Panc1 (cell line): ENCODE results near the gene PDYN. TPM values are rescaled to one million over a fixed set of nuclear protein-coding genes. Genes with fewer than 3 reads are reported as not detected.

ENCODE experiments used
- ATAC-seq: fragments of 200-7000 bp; cut with Tn5 transposase; 2 replicates; pipeline ENCODE4 v1.9.1; 2020; ENCODE audit warnings: mild to moderate bottlenecking, moderate library complexity
- BruUV-seq: library from RNA; stranded (reverse); fragments of 400-500 nt; replicated peaks from 2 replicates; lab custom pipeline; 2021; lab: Mats Ljungman, UMichigan
- CTCF ChIA-PET: fragments of 300-600 bp; sonication (Branson Sonifier 250); formaldehyde crosslinking; loops from one replicate; lab custom pipeline; 2022; ENCODE audit warnings: antibody characterized with exemption; lab: Charles Lee
- POLR2A ChIA-PET: fragments of 300-600 bp; sonication (Branson Sonifier 250); formaldehyde crosslinking; loops from one replicate; lab custom pipeline; 2022; ENCODE audit warnings: antibody characterized with exemption; lab: Charles Lee
- DNase-seq: peaks from one replicate; pipeline ENCODE4 v3.0.0-alpha.2; 2010; ENCODE audit warnings: low read depth, low spot score
- H3K27ac ChIP-seq: 2 replicates; pipeline ENCODE4 v1.5.1; 2011; ENCODE audit warnings: mild to moderate bottlenecking, low read length, inconsistent platforms
- H3K27me3 ChIP-seq: fragments of 200-500 bp; sonication (Bioruptor generic); 2 replicates; pipeline ENCODE4 v1.6.0; 2014; ENCODE audit warnings: low read length, inconsistent platforms; ENCODE audit not compliant: control insufficient read depth, insufficient read depth
- H3K36me3 ChIP-seq: fragments of 200-500 bp; sonication (Bioruptor generic); 2 replicates; pipeline ENCODE4 v1.5.1; 2014; ENCODE audit warnings: inconsistent platforms, mild to moderate bottlenecking, low read length, moderate library complexity; ENCODE audit not compliant: control insufficient read depth, insufficient read depth
- H3K4me1 ChIP-seq: 2 replicates; pipeline ENCODE4 v1.5.1; 2011; ENCODE audit warnings: inconsistent platforms, mild to moderate bottlenecking, low read length, moderate library complexity; ENCODE audit not compliant: control insufficient read depth, insufficient read depth
- H3K4me3 ChIP-seq, 2 experiments: 2 replicates each; pipeline ENCODE4 v1.5.1; 2011 to 2012; ENCODE audit warnings: low read depth in 2 of 2, low read length in 2 of 2, mild to moderate bottlenecking in 2 of 2, inconsistent platforms in 1 of 2, moderate library complexity in 1 of 2
- H3K9me3 ChIP-seq: fragments of 200-500 bp; sonication (Bioruptor generic); 2 replicates; pipeline ENCODE4 v1.5.1; 2014; ENCODE audit warnings: low read depth, mild to moderate bottlenecking, inconsistent platforms, low read length, moderate library complexity; ENCODE audit not compliant: control insufficient read depth, insufficient read depth
- CTCF ChIP-seq: fragments of 450-650 bp; IDR thresholded peaks from 2 replicates; pipeline ENCODE4 v1.5.1; 2017; ENCODE audit warnings: mild to moderate bottlenecking
- POLR2AphosphoS5 ChIP-seq: IDR thresholded peaks from 2 replicates; pipeline ENCODE4 v1.6.1; 2012; ENCODE audit warnings: mild to moderate bottlenecking, low read depth, low read length, moderate library complexity
- REST ChIP-seq, 2 experiments: IDR thresholded peaks; 2 replicates each; pipeline ENCODE4 v1.6.1; 2011 to 2012; ENCODE audit warnings: low read depth in 2 of 2, control low read depth in 1 of 2, low read length in 1 of 2, mild to moderate bottlenecking in 1 of 2, moderate library complexity in 1 of 2; ENCODE audit not compliant: insufficient read depth in 1 of 2
- SIN3A ChIP-seq: IDR thresholded peaks from 2 replicates; pipeline ENCODE4 v1.6.1; 2012; ENCODE audit warnings: low read depth, mild to moderate bottlenecking, low read length, moderate library complexity, borderline replicate concordance; ENCODE audit not compliant: insufficient read depth
- TCF7L2 ChIP-seq: IDR thresholded peaks from 2 replicates; pipeline ENCODE4 v1.6.1; 2011; ENCODE audit warnings: mild to moderate bottlenecking, low read depth, low read length, inconsistent platforms
- in situ Hi-C: cut with HindIII; loops from 2 replicates; pipeline ENCODE4 v1.10.0; 2016; ENCODE audit warnings: low sequenced_read_pairs, low pct_unique_long_range_greater_than_20kb
- intact Hi-C: fragments of 100-400 bp; cut with micrococcal nuclease; formaldehyde crosslinking; loops from one replicate; pipeline ENCODE4 v1.10.0; 2022; ENCODE audit not compliant: unreplicated experiment
- total RNA-seq: library from RNA; stranded (reverse); gene quantifications from one replicate; pipeline ENCODE4 v1.2.1, GENCODE V29; 2021; ENCODE audit not compliant: unreplicated experiment

The PDYN gene
- total RNA-seq, 1 experiment from 2014 or later = not detected

GRCh38 chr20:1958426-1958825 is 35.4 kb downstream of the PDYN start:
- H3K27ac ChIP-seq = no peak overlapping the region
- ChIA-PET POLR2A (no interaction called here), CTCF (no interaction called here)
- intact Hi-C loops (no loop called here), in situ Hi-C loops (no loop called here)
- H3K4me1 ChIP-seq = no peaks in the 10 kb centered on the region
- ATAC-seq = no peak
- no peak for DNase-seq
- H3K4me3 ChIP-seq = no peak overlapping the region
- no peaks in the 10 kb centered on the region for H3K36me3 ChIP-seq
- peaks cover 12% of the 10 kb centered on the region for H3K27me3 ChIP-seq
- TF ChIP-seq POLR2AphosphoS5 (no peak), TCF7L2 (no peak), SIN3A (no peak), REST (IDR thresholded peaks at IDR 0.05; ENCODE audit: insufficient read depth in 1 of 2, low read depth in 2 of 2, low read length in 1 of 2) (no peak), CTCF (no peak)
- BruUV-seq = no TSS peak
- H3K9me3 ChIP-seq = no peaks in the 10 kb centered on the region

- no peak for TF ChIP-seq SIN3A
- TF ChIP-seq POLR2AphosphoS5 = no peak
- no peak for TF ChIP-seq CTCF
- no peak for TF ChIP-seq REST (IDR thresholded peaks at IDR 0.05; ENCODE audit: insufficient read depth in 1 of 2, low read depth in 2 of 2, low read length in 1 of 2)
- no peak for TF ChIP-seq TCF7L2
- H3K4me1 ChIP-seq = no peaks in the 10 kb centered on the region
- no peaks in the 10 kb centered on the region for H3K9me3 ChIP-seq
- POLR2A ChIA-PET = no interaction called here
- ATAC-seq (no peak), DNase-seq (no peak)
- H3K27me3 ChIP-seq = peaks cover 3% of the 10 kb centered on the region
- no peak overlapping the region for H3K27ac ChIP-seq
- no TSS peak for BruUV-seq
- CTCF ChIA-PET = no interaction called here
- in situ Hi-C loops (no loop called here), intact Hi-C loops (no loop called here)
- no peaks in the 10 kb centered on the region for H3K36me3 ChIP-seq
- no peak overlapping the region for H3K4me3 ChIP-seq
Observed at GRCh38 chr20:1955217-1955616, 38.6 kb downstream of the PDYN start.
